ENCODE data around the gene CCNE1.
A peak's percentile ranks its signal among the peaks of the same experiment; 100 is the strongest.
"Not testable (repeated sequence)": the region's sequence is repeated elsewhere in the genome, so short reads cannot be mapped to it uniquely, and the experiment has no call there.

The CCNE1 gene

DNA sequence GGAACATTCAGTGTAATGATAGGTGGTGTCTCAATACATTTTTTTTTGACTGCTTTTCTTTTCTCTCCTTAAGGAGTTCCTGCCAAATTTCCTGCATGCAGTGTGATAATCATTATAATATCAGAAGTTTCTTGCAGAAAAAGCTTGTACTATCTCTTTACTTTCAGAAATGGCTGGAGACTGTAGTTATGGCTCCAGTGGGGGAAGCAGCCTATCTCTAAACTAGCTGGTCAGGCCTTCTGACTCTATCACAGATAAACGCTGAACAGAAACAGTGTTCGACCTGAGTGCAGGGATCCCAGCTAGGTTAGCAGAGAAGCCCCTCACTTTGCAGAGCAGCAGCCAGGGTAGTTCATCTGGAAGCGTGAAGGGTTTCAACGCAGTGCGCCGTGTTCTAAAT is 1.9 kb downstream of the CCNE1 start:
- no peak for DNase-seq

DNA sequence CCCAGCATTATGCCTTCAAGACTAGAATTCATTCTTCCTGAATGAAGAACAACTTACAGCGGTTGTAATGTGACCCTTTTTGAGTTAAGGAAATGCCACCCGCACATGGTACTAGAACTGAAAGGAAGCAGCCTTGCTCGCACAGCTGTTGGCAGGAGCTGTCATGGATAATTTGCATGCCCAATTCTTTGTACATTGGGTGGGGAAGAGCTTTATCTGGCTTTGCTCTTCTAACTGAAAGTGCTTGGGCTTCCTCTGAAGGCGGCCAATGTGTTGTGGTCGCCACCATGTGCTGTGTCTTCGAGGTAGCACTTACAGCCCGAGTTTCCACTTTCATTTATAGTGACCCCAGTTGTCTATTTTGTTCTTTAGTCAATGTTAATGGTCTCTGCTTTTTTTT is 3.4 kb downstream of the CCNE1 start:
- DNase-seq, result no peak

GRCh38 chr19:29817316-29817715 is 5.5 kb downstream of the CCNE1 start:
- no peak for DNase-seq

GRCh38 chr19:29819300-29819699 is 7.5 kb downstream of the CCNE1 start:
- DNase-seq, result no peak

- DNase-seq, result no peak
Measured at GRCh38 chr19:29819986-29820385, 8.2 kb downstream of the CCNE1 start.

- DNase-seq, result no peak
Measured at GRCh38 chr19:29823581-29824330, 12.0 kb downstream of the CCNE1 start.

DNA sequence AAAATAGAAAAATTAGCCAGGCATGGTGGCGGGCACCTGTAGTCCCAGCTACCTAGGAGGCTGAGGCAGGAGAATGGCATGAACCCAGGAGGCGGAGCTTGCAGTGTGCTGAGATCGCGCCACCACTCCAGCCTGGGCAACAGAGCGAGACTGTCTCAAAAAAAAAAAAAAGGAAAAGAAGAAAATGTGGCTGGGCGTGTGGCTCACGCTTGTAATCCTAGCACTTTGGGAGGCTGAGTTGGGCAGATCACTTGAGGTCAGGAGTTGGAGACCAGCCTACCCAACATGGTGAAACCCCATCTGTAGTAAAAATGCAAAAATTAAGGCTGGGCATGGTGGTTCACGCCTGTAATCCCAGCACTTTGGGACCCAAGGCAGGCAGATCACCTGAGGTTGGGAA is 13.5 kb downstream of the CCNE1 start:
- not testable (repeated sequence) for DNase-seq

DNA sequence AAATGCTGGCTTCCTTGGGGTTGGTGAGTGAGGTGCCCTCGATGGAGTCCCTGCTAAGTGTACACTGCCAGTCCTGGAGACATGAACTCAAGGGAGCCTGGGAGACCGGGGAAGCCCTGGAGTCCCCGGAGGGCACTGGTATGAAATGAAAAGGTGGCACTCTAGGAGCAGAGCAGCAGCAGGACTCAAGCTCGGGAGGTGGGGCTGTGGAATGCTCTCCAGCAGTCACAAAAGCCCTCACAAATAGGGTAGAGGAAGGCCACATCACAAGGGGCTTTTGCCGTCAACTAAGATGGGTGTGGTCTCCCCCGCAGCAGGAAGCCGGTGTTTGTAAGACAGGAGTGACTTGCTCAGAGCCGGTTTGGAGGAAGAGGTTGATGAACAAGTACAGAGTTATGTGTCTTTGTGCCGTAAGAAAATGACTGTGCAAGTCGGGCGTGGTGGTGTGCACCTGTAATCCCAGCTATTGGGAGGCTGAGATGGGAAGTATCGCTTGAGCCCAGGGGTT is 19.3 kb downstream of the CCNE1 start:
- DNase-seq, result no peak

DNA sequence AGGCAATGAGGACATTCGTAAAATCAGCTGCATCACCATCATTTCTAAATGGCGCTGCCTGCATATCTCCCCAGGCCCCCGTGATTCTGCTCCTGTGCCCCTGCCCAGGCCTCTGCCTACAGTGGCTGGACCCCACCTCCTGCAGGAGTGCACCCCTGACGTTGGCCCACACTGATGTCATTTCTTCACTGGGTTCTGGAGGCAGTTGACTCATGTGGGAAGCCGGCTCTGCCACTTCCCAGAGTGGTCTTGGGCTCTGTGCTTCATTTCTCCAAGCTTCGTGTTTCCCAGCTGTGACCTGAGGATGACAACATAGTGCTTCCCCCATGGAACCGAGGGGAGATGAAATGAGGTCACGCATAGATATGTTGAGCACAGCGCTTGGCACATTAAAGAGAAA is 19.9 kb downstream of the CCNE1 start:
- DNase-seq, result no peak

DNA sequence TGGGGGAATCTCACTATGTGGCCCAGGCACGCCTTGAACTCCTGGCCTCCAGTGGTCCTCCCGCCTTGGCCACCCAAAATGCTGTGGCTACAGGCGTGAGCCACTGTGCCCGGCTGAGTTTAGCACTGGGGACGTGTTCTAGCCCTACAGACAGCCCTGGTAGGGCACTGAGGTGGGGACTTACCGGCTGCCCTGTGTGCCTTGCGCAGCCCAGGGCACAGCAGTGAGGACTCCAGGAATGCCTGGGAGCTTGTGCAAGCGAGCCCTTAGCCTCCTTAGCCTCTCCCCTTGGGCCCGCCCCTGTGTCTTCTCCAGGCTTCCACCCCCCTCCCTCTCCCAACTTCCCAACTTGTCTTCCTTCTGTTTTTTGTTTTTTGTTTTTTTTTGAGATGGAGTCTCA is 21.0 kb downstream of the CCNE1 start:
- no peak for DNase-seq

DNA sequence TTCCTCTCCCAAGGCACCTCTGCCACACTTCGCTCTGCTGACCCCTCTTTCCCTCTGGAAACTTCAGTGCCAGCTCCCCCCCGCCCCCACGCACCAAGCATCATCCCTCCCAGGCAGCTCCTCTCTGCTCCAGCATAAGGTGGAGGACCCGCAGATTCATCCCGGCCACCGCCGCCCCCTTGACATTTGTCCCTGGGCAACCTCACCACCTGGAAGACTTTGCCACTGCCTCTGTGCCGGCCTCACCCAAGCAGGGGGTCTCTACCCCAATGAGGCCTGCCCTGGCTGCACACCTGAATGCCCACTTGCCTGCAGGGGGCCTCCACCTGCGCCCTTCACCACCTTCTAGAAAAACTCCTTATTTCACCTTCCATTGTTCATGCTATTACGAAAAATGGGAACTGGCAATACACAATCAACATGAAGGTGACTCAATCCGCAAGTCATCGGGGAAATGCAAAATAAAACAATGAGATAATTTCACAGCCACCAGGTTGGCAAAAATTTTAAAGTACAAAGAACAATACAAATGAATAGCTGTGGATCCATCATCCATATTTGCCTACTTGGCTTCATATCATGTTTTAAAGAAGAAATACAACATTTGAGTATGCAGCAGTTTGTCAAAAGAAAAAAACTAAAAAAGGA is 21.9 kb downstream of the CCNE1 start:
- DNase-seq, result no peak

- DNase-seq, result no peak
Measured at GRCh38 chr19:29834991-29835846, 23.4 kb downstream of the CCNE1 start.

DNA sequence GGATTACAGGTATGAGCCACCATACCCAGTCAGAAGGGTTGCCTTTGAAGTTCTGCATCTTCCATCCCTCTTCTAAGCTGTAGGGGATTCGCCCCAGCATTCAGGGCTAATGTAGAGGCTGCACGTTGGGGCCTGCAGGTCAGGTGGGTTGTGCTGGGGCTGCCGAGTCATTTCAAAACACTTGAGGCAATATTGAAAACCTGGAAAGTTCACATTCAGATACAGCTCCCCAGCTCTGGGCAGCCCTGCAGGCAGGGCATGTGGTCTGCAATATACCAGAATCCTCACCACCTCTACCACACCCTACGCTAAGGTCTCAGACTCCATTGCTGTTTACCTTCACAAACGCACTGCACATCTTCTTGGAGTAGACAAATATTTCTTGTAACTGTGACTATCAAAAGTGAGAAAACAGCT is 24.6 kb downstream of the CCNE1 start:
- DNase-seq, result no peak

GRCh38 chr19:29837448-29837981 is 25.7 kb downstream of the CCNE1 start:
- DNase-seq, result no peak

GRCh38 chr19:29837996-29838395 is 26.2 kb downstream of the CCNE1 start:
- DNase-seq, result no peak

GRCh38 chr19:29840066-29840950 is 28.5 kb downstream of the CCNE1 start:
- DNase-seq, result peak in 8 of 58 donors; percentile 2 to 36 (median 28)

DNA sequence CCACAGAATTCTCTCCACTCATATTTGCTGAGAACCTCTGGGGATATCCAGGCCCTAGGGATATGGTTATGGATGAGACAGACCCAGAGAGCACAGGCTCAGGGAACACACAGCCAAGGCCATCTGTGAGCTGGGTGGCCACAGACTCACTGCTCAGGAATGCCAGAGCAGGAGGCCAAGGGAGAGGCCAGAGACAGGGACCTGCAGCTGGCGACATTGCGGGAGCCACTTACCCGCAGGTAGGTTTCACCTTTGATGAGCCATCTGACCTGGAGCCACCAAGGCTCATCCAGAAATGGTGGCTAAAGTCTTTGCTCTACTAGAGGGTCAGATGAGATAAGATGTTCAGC is 29.4 kb downstream of the CCNE1 start:
- no peak for DNase-seq

DNA sequence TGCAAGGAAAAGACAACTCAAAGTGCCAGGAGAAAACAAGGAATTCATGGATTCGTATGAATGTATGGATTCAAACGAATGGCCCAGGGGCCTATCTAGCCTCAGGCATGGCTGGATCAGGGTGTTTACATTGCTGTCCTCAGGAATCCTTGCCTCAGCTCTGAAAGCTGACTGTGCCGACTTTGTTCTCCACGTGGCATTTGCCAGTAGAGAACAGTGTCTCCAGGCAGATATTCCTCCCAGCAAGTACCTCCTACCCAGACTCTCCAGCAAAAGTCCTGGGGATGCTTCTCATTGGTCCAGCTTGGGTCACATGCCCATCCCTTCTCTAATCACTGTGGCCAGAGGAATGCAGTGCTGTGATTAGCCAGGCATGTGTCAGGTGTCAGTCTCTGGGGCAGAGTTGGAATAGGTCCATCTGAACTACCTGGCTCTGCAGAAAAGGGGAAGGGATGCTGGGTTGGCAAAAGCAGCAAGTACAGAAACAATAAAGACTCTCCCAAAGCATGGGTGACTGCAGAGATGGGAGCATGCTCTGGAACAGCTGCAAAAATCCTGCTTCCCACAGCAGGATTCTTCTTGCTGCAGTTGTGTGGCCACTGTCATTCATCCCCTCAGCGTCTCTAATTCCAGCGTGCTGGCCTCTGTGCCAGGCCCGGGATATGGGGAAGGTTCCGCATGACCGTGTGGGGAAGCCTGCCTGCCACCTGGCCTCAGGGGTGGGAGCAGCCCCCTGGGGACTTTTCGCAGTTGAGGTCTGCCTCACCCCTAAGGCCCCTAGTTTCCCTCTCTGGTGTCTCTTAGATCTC is 30.0 kb downstream of the CCNE1 start:
- DNase-seq, result peak in 20 of 58 donors; percentile 10 to 72 (median 36)

DNA sequence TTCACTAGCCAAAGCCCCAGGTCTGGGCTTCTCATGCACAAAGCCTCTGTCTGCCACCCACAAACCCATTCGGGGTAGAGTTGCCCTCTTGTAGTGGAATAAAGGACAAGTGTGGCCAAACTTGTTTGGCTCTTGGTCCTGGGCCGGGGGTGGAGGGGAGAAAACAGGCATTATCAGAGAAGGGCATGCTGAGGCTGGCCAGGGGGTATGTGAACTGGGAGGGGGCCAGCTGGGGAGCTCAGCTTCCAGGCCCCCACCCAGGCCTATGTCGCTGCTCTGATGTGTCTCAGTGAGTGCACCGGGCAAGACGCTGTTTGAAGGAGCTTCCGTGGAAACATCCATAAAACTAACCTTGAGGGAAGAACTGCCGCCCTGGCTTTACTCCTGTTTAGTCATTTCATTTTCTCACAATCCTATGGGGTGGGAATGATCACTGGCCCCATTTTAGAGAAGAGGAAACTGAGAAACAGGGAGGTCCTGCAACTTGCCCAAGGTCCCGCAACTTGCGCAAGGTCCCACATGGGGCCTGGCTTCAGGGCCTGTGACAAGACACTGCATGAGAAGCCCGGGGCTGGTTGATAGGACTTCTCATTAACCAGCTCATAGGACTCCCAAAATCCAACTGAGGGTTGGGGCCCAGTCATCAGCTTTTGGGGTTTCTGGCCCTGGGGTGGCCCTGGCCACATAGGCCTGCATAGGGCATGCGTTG is 30.8 kb downstream of the CCNE1 start:
- DNase-seq, result no peak

All from anterior cingulate cortex (tissue), 58 donors.